Activated T-cell treated with anti-CD3 and anti-CD28 coated beads for 1 hour (primary cell): Measurements from ENCODE around the gene IQGAP2.
A peak's percentile ranks its signal among the peaks of the same experiment; 100 is the strongest.

Experiments
- DNase-seq: peaks from one replicate; pipeline ENCODE4 v3.0.0-alpha.2; 2020; ENCODE audit warnings: low read depth

IQGAP2 gene

GRCh38 chr5:76385540-76385939 lies 17.5 kb upstream of the IQGAP2 start:
- DNase-seq, result no peak

- no peak for DNase-seq
These were observed 16.7 kb upstream of the IQGAP2 start for GRCh38 chr5:76386360-76386759.

- DNase-seq, result no peak
These were observed 14.8 kb upstream of the IQGAP2 start for GRCh38 chr5:76388236-76388635.

GRCh38 chr5:76388791-76389512 lies 14.1 kb upstream of the IQGAP2 start:
- DNase-seq, result no peak

- no peak for DNase-seq
These were observed 13.5 kb upstream of the IQGAP2 start for GRCh38 chr5:76389513-76390154.

- DNase-seq, result no peak
These were observed 12.1 kb upstream of the IQGAP2 start for GRCh38 chr5:76391014-76391413.

- DNase-seq, result no peak
These were observed 9.9 kb upstream of the IQGAP2 start for GRCh38 chr5:76393035-76393680.

GRCh38 chr5:76397200-76397599 lies 5.9 kb upstream of the IQGAP2 start:
- no peak for DNase-seq

GRCh38 chr5:76399268-76399667 lies 3.8 kb upstream of the IQGAP2 start:
- DNase-seq, result no peak

- no peak for DNase-seq
These were observed 2.6 kb upstream of the IQGAP2 start for GRCh38 chr5:76400466-76400865.

- no peak for DNase-seq
These were observed 1.3 kb upstream of the IQGAP2 start for GRCh38 chr5:76401801-76402250.

GRCh38 chr5:76402251-76402885 lies 717 bp upstream of the IQGAP2 start:
- DNase-seq, result peak; percentile 57

- peak; percentile 47 for DNase-seq
These were observed 709 bp downstream of the IQGAP2 start for GRCh38 chr5:76403766-76404222.

- peak; percentile 38 for DNase-seq
These were observed 1.4 kb downstream of the IQGAP2 start for GRCh38 chr5:76404223-76405211.

- DNase-seq, result no peak
These were observed 2.9 kb downstream of the IQGAP2 start for GRCh38 chr5:76406014-76406413.

- no peak for DNase-seq
These were observed 3.6 kb downstream of the IQGAP2 start for GRCh38 chr5:76406673-76407072.

- no peak for DNase-seq
These were observed 5.1 kb downstream of the IQGAP2 start for GRCh38 chr5:76408104-76408654.

- no peak for DNase-seq
These were observed 9.4 kb downstream of the IQGAP2 start for GRCh38 chr5:76412511-76412910.

GRCh38 chr5:76413746-76414145 lies 10.7 kb downstream of the IQGAP2 start:
- DNase-seq, result no peak

- no peak for DNase-seq
These were observed 11.7 kb downstream of the IQGAP2 start for GRCh38 chr5:76414788-76415187.

GRCh38 chr5:76415855-76416254 lies 12.8 kb downstream of the IQGAP2 start:
- DNase-seq, result no peak
